Glomerular visceral epithelial cell (primary cell): ENCODE data around the gene ZNF469.

Source experiments
- DNase-seq: peaks from one replicate; pipeline ENCODE4 v3.0.0-alpha.2; 2016; ENCODE audit errors: extremely low spot score

The ZNF469 gene

GRCh38 chr16:88346680-88347505, 35.9 kb upstream of the ZNF469 start:
- DNase-seq: no peak

DNA sequence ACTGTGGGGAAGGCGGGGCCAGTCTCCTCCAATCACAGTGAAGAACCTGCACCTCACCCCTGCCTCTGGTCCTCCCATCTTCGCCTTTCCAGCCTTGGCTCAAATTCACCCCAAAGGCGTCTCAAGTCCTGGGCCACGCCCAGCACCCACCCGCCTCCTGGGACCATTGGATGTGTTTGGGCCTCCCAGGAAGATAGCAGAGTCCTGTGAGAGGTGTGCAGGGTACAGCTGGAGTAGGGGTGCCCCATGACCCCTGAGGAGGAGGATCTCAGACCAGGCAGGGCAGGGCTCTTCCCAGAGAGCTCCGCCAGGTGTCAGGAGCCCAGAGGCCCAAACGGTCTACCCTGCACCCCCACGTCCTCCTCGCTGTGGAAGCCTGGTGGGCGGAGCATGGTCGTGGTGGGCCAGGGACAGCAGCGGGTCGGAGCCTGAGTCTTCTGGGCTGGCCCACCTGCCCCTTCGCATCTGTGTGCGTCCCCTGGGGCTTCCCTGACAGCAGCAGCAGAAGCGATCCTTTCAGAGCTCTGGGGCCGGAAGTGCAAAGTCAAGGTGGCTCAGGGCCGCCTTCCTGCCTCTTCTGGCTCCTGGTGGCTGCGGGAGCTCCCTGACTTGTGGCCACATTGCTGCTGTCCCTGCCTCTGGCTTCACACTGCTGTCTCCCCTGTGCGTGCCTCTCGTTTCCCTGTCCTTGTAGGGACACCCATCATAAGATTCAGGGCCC, 34.9 kb upstream of the ZNF469 start:
- no peak for DNase-seq

DNA sequence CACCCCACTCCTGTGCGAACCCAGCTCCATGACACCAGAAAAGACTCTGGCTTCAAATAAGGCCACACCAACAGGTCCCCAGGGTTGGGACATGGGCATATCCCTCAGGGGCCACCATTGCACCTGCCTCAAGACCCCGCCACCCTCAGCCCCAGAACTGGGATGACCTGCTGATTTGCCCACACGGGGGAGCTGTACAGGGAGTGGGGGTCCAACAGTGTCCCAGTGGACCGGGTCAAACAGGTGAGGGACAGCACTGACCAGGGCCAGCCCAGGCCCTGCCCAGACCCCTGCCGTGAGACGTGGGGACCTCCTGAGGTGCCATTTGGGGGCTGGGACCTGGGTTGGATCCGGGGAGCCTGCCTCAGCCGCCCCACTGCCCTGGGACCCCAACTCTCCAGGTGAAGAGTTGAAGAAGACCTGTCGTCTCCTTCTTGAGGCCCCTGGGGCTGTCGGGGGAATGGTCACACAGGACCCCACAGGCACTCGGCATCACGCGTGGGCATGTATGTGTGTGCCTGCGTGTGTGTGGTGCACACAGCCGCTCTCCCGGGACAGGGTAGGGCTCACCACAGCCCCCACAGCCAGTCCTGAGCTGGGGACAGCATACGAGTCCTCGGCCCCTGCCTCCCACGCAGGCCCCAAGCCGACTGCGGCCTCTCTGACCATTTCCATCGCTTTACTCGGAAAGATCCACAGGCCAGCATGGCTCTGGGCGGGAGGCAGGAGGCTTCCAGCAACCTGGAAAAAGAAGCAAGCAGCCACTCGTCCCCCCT, 34.2 kb upstream of the ZNF469 start:
- DNase-seq: no peak

DNA sequence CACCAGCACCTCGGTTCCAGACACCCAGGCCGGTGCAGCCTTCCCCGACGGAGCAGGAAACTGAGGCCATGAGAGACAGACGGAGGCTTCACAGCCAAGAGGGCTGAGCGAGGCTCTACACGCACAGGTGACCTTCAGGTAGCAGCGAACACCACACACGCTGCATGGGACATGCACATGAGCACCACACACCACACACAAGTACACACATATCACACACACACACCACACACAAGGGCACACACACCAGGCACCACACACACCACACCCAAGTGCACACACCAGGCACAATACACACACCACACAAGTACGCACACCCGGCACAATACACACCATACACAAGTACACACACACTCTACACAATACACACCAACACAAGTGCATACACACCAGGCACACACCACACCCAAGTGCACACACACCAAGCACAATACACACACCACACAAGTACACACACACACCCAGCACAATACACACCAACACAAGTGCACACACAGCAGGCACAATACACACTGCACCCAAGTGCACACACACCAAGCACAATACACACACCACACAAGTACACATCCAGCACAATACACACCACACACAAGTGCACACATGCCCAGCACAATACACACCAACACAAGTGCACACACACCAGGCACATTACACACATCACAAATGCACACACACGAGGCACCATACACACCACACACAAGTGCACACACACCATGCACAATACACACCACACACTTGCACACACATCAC, 33.4 kb upstream of the ZNF469 start:
- no peak for DNase-seq

GRCh38 chr16:88349903-88350900, 32.6 kb upstream of the ZNF469 start:
- DNase-seq: no peak

DNA sequence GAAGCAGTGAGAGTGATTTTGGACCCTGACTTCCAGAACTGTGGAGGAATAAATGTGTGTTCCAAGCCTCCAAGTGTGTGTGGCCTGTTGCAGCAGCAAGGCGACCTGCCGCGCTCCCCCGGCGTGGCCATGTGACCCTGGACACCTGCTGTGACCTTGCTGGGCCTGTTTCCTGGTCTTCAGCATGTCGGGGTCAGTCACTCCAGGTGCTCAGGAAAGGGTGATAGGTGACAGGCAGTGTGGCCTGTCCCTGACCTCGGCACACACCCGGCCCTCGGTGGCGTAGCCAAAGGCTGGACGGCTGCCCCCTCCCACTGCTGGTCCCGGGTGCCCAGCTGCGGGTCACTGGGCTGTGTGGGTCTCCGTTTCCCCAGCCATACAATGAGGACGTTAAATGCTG, 31.8 kb upstream of the ZNF469 start:
- no peak for DNase-seq

- no peak for DNase-seq
These were observed 31.2 kb upstream of the ZNF469 start for GRCh38 chr16:88351491-88352101.

DNA sequence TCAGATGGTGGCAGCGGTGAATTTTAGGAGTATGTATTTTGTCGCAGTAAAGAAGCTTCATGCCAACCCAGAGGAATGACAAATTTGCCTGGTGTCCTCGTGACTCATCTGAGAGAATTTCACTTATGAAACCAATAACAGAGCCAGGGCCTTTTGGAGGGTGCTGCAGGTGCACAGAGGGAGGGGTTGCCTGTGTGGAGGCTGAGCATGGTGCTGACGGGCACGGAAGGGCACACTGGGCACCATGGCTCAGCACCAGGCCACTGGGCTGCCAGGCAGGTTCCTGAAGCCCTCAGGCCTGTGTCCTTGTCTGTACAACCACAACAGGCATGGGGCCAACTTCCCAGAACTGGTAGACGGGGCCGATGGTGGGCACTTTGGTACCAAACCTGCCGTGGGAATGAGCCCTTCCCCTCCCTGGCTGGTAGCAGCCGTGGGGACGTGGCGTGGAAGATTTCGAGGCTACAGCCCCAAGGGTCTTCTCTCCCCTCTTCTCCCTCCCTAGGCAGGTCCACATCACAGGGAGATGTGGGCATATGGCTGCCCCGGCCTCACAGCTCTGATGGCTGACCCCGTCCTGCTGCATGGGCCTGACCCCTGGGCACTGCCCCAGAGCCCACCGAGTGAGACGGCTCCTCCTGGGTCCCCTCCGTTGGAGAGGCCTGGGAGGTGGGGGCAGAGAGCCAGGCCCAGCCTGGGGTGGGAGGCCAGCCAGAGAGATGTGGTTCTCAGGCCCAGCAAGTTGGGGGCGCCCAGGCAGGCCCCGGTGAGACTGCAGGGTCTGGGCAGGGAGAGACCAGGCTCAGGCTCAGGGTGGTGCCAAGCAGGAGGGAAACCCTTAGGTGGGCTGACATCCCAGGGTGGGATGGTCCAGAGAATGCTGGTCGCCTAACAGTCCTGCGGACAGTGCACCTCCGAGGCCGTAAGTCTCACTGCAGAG, 30.2 kb upstream of the ZNF469 start:
- no peak for DNase-seq

GRCh38 chr16:88353232-88353631, 29.5 kb upstream of the ZNF469 start:
- DNase-seq: no peak

DNA sequence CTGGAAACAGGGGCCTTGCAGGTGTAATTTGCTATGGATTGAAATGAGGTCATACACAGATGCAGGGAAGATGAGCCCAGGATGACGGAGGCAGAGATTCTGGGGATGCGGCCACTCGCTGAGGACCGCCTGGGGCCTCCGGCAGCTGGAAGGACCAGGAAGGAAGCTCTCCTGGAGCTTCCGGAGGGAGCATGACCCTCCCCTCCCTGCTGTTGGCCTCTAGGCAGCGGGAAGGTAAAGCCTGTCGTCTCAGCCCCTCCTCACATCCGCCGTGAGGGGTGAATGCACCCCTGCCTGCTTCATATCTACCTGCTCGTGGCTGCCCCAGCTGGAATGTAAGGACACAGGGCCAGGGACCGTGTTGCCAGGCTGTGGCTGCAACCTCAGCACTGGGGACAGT, 29.1 kb upstream of the ZNF469 start:
- DNase-seq: no peak

DNA sequence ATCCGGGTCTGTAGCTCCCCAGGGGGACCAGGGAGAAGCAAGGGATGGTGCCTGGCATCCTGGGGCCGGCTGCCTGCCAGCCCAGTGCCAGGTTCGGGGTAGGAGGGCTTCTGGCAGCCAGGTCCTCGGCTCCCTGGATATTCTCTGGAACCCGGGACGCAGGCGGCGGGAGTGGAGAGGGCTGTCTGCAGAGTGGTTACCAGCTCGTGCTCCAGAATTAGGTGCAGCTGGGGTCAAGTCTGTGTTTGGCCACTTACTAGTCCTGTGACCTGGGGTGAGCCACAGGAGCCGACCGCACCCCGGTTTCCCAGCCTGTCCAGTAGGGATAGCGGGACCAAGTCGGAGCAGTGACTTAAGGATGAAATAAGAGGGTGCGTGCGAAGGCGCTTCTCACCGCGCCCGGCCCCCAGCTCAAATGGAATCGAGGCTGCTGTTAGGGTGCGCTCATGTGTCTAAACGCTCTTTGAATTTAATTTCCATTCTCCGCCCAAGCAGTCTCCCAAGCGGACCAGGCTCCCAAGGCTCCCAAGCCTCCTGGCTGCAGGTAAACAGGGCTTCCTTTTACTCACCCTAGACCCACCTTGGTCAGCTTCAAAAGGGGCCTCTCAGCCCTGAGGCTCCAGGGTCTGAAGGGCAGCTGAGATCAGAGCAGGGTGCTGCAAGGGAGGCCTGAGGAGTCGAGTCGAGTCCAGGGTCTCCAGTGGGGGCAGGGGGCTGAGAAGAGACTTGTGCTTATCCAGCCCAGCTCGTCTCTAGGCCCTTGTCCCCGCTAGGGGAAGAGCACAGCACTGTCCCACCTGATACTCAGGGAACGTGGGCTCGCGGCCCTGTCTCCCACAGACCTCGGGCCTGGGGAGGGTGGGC, 28.3 kb upstream of the ZNF469 start:
- no peak for DNase-seq

- no peak for DNase-seq
These were observed 27.7 kb upstream of the ZNF469 start for GRCh38 chr16:88355093-88355388.

DNA sequence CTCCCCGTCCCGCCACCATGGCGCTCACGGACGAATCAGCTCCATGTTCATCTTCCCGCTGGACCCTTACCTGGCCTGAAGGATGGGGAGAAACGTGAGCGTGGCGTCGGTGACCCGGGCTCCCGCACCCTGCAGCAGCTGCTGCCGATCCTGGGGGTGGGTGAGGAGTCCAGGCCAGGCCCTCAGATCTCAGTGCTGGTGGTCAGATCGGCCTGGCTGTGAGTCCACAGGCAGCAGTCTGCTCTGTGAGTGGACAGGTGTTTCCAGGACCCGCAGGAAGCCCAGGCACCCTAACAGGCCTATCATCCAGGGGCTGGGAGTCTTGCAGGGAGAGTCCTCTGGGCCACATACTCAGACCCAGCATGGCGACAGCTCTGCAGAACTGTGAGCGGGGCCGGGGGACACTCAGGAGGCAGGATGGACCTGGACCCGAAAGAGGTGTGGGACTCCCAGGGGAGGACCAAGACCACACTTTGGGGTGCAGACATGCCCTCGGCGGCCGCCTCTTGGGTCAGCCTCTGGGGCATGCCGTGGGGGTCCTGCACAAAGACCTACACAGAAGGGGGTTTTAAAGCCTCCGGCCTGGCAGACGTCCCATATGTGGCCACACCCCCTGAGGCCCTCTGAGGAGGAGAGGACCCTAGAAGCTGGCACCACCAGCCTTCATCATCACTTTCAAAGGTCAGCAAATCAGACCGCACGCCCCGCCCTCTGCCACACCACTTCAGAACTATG, 27.2 kb upstream of the ZNF469 start:
- no peak for DNase-seq

DNA sequence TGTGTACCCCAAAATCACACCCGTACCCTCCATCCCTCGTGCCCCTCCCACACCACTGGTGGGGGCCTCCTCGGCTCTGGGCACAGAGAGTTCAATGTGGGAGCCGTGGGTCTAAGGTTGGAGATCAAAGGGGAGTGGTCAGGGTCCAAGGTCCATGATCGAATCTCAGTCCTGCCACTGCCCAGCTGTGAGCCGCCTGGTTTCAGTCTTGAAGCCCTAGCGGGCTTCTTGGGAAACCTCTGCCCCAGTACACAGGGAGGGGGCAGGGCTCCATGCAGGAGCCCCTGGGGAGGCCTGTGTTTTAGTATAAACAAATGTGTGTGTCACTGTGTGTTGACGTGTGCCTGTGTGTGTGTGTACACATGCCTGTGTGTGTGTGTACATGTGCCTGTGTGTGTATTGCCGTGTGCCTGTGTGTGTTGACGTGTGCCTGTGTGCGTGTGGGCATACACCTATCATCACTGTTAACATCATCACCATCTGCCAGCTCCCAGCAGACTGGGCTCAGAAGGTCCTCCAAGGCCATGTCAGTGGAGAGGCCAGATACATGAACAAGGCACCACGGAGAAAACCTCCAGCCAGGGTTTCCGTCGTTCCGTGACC, 26.5 kb upstream of the ZNF469 start:
- no peak for DNase-seq

DNA sequence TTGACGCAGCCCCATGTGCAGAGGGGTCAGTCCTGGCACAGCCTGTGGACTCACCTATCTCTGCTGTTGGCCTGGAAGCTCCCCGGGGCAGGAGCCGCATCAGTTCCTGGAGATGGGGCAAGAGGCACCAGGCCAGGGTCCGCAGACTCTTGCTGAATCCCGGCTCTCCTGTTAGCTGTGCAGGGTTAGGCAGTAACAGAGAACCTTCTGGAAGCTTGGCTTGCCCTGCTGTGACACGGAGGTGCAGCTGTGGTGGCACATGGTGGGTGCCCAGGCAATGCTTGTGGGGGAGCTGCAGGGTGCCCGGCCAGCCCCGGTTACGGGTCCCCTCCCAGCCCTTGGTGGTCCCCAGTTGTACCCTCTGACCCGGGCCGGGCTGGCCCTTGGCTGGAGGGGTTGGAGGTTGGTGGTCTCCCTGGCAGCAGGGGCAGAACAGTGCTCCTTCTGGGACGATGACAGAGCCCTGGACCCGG, 26.0 kb upstream of the ZNF469 start:
- no peak for DNase-seq

DNA sequence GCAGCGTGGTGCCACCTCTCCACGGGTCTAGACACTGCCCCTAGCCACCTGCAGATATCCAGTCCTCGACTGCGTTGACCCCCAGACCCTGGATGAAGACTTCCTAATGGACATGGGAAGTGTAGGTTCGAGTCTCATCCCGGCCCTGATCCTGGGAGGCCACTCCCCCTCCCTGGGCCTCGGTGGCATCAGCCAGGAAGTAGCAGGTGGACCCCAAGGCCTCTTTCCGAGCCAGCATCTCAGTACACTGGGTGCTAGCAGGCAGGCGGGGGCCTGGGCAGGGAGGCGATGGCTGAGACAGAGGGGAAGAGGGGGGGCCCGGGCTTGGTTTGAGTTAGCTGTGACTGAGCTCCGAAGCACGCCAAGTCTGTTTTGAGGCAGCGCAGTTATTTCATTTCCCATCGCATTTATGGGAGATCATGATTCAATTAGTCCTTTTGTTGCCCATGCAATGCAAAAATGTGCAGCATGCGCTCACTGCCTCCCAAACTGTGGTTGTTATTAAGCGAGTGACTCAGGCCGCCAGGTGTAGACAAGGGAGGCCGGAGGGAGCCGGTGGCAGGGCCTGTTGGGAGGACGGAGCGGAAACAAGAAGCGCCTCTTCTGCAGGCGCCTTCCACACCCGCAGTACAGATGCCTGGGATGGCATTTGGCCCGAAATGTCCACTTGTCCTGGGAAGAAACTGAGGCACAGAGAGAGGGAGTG, 25.3 kb upstream of the ZNF469 start:
- no peak for DNase-seq
